ENCODE data around the gene UST. TPM values are rescaled to one million over a fixed set of nuclear protein-coding genes. Genes with fewer than 3 reads are reported as not detected.
"Not testable (repeated sequence)": the region's sequence is repeated elsewhere in the genome, so short reads cannot be mapped to it uniquely, and the experiment has no call there.

Gene UST
- total RNA-seq, 1 donor from 2014 or later = 2.1 TPM

- DNase-seq (ENCODE audit: low spot score) = no peak
- intact Hi-C loops (cut with DNase I) = no loop called here
Observed at GRCh38 chr6:148760568-148761526, 14.0 kb downstream of the UST start.

- intact Hi-C loops (cut with DNase I) = no loop called here
- no peak for DNase-seq (ENCODE audit: low spot score)
Observed at GRCh38 chr6:148761527-148762011, 14.7 kb downstream of the UST start.

GRCh38 chr6:148762231-148762630, 15.4 kb downstream of the UST start:
- no peak for DNase-seq (ENCODE audit: low spot score)
- intact Hi-C loops (cut with DNase I) = no loop called here

- intact Hi-C loops (cut with DNase I); DNase-seq (ENCODE audit: low spot score): not testable (repeated sequence)
Observed at GRCh38 chr6:148764259-148765020, 17.6 kb downstream of the UST start.

DNA sequence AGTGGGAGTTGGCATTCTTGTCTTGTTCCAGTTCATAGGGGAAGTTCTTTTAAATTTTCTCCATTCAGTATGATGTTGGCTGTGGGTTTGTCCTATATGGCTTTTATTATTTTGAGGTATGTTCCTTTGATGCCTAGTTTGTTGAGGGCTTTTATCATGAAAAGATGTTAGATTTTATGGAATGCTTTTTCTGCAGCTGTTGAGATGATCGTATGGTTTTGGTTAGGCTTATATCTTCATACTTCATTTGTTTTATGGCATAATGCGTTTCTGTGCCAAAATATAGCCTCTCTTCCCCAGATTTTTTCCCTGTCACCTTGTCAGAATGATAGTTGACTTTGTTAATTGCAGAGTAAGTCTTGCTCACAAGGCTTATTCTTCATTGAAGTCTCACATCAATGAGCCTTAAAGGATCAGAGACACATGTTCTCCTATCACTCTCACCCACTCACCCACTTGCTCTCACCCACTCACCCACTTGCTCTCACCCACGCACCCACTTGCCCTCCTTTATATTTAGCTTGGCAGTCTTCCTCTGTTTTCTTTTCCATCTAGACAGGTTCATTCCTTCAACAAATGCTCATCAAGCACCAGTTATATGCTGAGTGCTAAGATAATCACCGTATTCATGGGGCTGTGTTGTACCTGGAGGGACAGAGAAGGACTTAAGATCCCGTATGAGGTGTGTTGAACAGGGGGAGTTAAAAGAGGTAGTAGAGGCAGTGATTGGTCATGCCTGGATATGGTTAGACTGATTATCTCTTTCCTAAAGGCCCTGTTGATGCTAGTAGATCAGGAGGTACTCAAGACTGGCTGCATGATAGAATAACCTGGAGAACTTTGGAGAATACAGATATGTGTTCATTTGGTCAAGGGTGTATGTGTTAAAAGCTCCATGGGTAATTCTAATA, 19.3 kb downstream of the UST start:
- no peak for DNase-seq (ENCODE audit: low spot score)
- intact Hi-C loops (cut with DNase I) = no loop called here

GRCh38 chr6:148768646-148769270, 21.9 kb downstream of the UST start:
- intact Hi-C loops (cut with DNase I) = no loop called here
- no peak for DNase-seq (ENCODE audit: low spot score)

DNA sequence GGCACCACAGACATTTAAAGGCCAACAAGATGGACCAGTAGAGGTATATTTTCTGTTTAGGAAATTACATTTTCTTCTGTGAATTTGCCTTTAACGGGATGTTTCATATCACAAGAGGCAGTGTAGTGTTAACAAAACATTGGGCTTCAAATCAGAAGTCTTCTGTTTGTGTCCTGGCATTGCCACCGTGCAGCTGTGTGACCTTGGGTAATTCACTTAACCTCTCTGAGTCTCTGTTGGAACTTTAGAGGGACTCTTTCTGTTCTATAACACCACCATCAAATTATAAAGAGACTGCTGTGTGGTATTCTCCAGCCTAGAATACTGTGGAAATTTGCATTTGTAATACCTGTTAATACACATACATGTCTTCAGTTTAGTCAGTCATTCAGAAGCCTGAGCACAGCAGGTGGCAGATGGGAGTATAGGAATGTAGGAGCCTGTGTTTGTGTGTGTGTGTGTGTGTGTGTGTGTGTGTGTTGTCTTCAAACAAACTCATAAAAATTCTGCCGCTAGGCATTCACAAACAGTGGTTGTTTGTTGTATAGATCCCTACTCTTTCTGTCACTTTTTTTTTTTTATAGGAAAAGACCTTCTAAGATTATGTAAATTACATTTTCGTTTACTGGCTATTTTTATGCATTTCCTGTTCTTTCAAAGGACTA, 22.6 kb downstream of the UST start:
- no peak for DNase-seq (ENCODE audit: low spot score)
- intact Hi-C loops (cut with DNase I) = no loop called here

GRCh38 chr6:148770408-148771211, 23.8 kb downstream of the UST start:
- DNase-seq (ENCODE audit: low spot score) = no peak
- intact Hi-C loops (cut with DNase I) = no loop called here

DNA sequence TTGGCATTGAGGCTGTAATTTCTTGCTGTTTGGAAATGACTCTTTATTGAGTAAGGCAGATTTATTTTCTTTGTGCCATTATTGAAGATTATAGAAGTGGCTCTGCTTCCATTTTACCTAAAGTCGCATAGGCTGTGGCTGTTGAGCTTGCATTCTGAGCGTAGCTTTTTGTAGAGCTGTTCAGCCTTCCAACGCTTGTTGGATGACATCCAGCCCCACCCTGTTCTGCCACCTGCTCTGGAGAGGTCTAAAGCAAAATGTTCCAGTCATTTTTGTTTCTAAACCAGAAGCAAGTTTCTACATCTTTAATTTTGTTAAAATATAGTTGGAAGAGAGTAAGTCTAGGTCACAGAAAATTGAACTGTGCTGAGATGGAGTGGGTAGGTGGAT, 24.4 kb downstream of the UST start:
- DNase-seq (ENCODE audit: low spot score) = no peak
- intact Hi-C loops (cut with DNase I) = no loop called here

DNA sequence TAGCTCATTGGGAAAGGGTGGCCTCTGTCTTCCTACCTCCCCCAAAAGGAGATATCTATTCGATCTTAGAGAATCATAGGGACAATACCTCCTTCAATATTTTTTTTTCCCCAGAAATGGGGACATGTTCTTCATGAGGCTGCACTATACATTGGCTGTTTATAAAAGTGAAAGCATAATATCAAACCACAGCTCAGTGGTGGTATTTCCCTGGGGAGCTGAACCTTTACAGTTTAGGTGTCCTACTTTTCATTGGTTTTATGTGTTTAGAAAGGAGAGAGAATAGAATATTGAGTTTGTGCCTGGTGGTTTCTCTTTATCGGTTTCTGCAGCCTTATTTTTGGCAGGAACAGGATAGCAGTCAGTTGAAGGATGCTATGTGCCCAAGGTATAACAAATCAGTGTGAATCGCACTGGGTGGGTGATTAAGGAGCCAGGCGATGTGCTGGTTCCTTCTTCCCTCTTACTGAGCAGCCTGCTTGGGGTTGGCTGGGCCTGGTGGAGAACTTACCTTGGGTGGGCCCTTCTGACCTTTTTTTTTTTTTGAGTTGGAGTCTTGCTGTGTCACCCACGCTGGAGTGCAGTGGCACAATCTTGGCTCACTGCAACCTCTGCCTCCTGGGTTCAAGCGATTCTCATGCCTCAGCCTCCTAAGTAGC, 25.2 kb downstream of the UST start:
- intact Hi-C loops (cut with DNase I) = no loop called here
- DNase-seq (ENCODE audit: low spot score) = no peak

- intact Hi-C loops (cut with DNase I) = no loop called here
- DNase-seq (ENCODE audit: low spot score) = no peak
Observed at GRCh38 chr6:148775161-148775560, 28.3 kb downstream of the UST start.

GRCh38 chr6:148776321-148777308, 29.8 kb downstream of the UST start:
- intact Hi-C loops (cut with DNase I) = no loop called here
- no peak for DNase-seq (ENCODE audit: low spot score)

DNA sequence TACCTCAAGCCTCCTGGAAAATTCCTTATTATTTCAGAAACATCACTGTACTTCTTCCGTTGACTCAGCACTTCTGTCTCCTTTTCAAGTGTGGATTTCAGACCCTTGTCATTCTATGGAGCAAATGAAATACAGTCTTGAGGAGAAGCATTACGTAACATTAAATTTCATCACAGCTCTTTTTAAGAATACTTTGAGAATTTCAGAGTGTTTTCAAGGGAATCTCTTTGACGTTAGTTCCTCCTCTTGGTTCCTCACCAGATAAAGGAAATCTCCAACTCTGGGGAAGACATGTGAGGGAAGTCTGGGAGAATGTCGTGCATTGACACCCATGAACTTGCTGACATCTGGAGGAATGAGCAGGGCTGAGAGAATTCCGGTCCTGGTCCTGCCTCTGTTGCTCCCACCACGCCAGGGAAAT, 32.3 kb downstream of the UST start:
- intact Hi-C loops (cut with DNase I) = no loop called here
- DNase-seq (ENCODE audit: low spot score) = no peak

GRCh38 chr6:148780423-148780822, 33.6 kb downstream of the UST start:
- intact Hi-C loops (cut with DNase I); DNase-seq (ENCODE audit: low spot score): not testable (repeated sequence)

- intact Hi-C loops (cut with DNase I) = no loop called here
- DNase-seq (ENCODE audit: low spot score) = no peak
Observed at GRCh38 chr6:148780918-148781436, 34.1 kb downstream of the UST start.

DNA sequence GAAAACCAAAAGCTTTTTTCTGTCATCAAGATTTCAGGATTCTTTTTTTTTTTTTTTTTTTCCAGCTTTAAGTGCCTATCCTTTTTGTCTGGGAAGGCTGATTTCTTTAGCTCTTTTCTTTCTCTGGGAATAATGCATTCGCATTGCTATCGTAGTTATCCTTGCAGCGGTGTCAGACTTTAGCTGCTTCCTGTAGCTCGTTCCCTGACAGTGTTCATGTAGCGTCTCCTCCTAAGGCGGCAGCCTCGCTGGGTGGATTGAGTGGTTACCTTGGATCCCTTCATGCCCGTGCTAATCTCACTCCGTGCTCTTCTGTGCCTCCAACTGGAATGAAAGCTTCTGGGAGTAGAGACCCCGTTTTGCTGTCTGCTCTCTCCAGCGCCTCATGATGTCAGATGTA, 43.1 kb downstream of the UST start:
- intact Hi-C loops (cut with DNase I) = no loop called here

More for the DNA sequence above, 43.1 kb downstream of the UST start:
- DNase-seq (ENCODE audit: low spot score) = no peak

Measured in cardiac septum (tissue), 1 donor.